ENCODE data around the gene CYP4F22.
"Not testable (repeated sequence)": the region's sequence is repeated elsewhere in the genome, so short reads cannot be mapped to it uniquely, and the experiment has no call there.

The CYP4F22 gene

DNA sequence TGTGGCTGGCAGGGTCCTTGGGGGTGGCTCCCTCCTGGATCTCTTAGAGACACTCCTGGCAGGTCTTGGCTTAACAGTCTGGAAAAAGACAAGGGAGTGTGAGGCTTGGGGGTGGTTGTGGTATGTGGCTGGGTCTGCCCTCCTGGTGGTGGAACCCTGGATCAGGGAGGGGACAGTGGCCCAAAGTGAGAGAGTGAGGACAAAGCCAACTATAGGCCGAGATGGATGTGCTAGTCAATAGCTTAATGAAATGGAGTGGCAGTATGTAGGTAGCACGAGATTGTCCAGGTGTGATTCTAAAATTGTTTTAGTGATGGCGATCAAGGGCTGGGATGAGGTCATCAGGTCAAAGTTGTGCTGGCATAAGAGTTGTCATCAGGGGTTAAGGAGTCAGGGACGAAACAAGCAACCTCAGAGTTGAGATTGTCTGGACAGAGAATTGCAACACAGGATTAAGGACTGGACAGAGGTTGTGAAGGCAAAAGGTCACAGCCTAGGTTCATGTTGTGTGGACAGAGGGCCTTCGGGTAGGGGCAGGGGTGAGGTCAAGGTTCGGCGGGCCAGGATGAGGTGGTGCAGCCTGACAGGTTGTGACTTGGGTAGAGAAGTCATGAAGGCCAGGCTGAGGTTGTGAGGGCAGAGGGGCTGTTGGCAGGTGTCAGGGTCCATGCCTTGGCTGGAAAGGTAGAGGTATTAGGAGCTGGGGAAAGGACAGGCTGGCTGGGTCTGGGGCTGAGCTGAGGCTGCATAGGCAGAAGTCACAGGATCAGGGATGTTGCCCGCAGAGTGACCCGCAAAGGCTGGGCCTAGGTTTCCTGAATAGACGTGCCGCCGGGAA lies 39.4 kb upstream of the CYP4F22 start:
- TF ChIP-seq, protein P1, sequence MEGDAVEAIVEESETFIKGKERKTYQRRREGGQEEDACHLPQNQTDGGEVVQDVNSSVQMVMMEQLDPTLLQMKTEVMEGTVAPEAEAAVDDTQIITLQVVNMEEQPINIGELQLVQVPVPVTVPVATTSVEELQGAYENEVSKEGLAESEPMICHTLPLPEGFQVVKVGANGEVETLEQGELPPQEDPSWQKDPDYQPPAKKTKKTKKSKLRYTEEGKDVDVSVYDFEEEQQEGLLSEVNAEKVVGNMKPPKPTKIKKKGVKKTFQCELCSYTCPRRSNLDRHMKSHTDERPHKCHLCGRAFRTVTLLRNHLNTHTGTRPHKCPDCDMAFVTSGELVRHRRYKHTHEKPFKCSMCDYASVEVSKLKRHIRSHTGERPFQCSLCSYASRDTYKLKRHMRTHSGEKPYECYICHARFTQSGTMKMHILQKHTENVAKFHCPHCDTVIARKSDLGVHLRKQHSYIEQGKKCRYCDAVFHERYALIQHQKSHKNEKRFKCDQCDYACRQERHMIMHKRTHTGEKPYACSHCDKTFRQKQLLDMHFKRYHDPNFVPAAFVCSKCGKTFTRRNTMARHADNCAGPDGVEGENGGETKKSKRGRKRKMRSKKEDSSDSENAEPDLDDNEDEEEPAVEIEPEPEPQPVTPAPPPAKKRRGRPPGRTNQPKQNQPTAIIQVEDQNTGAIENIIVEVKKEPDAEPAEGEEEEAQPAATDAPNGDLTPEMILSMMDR (IDR thresholded peaks at IDR 0.05; ENCODE audit: control insufficient read depth, extremely low read depth, insufficient read depth), result no peak
- no peak for DNase-seq (ENCODE audit: low read depth)
- H3K4me3 ChIP-seq (ENCODE audit: low read depth, low read length), result no peak overlapping the region

- TF ChIP-seq, protein P1 (IDR thresholded peaks at IDR 0.05; ENCODE audit: control insufficient read depth, extremely low read depth, insufficient read depth), result no peak
- no peak for DNase-seq (ENCODE audit: low read depth)
- H3K4me3 ChIP-seq (ENCODE audit: low read depth, low read length), result no peak overlapping the region
These were observed 38.6 kb upstream of the CYP4F22 start for GRCh38 chr19:15469513-15470297.

- TF ChIP-seq, protein P1 (IDR thresholded peaks at IDR 0.05; ENCODE audit: control insufficient read depth, extremely low read depth, insufficient read depth), result no peak
- DNase-seq (ENCODE audit: low read depth), result no peak
These were observed 36.7 kb upstream of the CYP4F22 start for GRCh38 chr19:15471639-15472101.

GRCh38 chr19:15473821-15474220 lies 34.5 kb upstream of the CYP4F22 start:
- DNase-seq (ENCODE audit: low read depth); H3K4me3 ChIP-seq (ENCODE audit: low read depth, low read length): not testable (repeated sequence)

More at GRCh38 chr19:15471639-15472101, 36.7 kb upstream of the CYP4F22 start:
- no peak overlapping the region for H3K4me3 ChIP-seq (ENCODE audit: low read depth, low read length)

DNA sequence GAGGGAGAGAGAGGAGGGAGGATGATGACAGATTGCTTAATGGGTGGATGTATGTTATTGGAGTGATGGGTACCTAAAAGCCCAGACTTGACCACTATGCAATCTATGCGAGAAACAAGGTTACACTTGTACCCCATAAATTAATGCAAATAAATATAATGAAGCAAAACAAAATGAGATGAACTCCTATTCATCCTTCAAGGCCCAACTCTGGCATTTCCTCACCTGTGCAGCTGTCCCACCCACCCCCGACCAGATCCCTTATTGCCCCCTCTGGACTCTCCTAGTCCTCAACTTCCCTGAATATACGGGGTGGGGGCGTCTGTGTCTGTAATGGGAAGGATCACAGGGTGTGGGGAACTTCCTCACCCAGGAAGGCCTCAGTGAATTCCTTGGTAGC lies 33.2 kb upstream of the CYP4F22 start:
- no peak overlapping the region for H3K4me3 ChIP-seq (ENCODE audit: low read depth, low read length)
- DNase-seq (ENCODE audit: low read depth), result no peak
- TF ChIP-seq, protein P1 (IDR thresholded peaks at IDR 0.05; ENCODE audit: control insufficient read depth, extremely low read depth, insufficient read depth), result no peak

DNA sequence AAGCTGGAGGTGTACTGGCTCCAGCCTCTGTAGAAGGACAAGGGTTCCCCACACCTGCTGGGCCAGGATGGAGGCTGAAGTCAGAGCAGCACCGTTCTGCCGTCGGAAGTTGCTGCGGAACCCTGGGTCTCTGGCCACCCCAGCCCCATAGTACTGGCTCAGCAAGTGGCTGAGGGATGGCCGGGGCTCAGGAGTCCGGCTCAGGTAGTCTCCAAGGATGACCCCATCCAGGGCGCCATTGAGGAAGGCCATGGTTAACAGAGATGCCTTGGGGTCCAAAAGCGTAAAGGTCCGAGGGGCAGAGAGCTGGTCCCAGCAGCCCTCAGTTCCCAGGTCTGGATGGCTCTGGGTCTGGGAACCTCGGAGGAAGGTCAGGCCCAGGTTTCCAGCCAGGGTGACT lies 32.7 kb upstream of the CYP4F22 start:
- no peak overlapping the region for H3K4me3 ChIP-seq (ENCODE audit: low read depth, low read length)
- DNase-seq (ENCODE audit: low read depth), result no peak
- TF ChIP-seq, protein P1 (IDR thresholded peaks at IDR 0.05; ENCODE audit: control insufficient read depth, extremely low read depth, insufficient read depth), result no peak

DNA sequence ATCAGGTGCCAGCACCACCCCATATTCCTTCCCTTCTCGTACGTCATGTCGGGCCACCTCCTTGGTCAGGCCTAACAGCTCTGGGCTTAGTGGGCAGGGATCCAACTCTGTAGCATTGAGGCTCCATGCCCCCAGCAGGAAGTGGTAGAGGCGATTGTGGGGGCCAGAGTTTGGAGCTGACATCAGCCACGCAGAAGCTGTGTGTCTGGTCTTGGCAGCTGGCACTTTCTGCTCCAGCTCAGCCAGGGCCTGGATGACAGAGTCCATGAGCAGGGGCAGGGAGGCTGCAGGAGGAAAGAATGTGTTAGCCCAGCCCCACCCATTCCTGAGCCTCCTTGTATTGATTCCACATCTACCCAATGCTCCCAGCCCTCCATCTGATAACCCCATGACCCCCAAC lies 32.0 kb upstream of the CYP4F22 start:
- no peak overlapping the region for H3K4me3 ChIP-seq (ENCODE audit: low read depth, low read length)
- no peak for DNase-seq (ENCODE audit: low read depth)
- TF ChIP-seq, protein P1 (IDR thresholded peaks at IDR 0.05; ENCODE audit: control insufficient read depth, extremely low read depth, insufficient read depth), result no peak

Measured in LNCaP clone FGC (cell line).